Activated CD4-positive, alpha-beta T cell treated with anti-CD3 and anti-CD28 coated beads, Interleukin-2, amount 50 U/mL, for 48 hours (primary cell): ENCODE results near the gene EFCAB13.
A peak's percentile ranks its signal among the peaks of the same experiment; 100 is the strongest.

Experiments used
- DNase-seq, 2 experiments: peaks; one replicate each; pipeline ENCODE4 v3.0.0-alpha.2; 2020

The EFCAB13 gene

GRCh38 chr17:47295037-47295873, 28.5 kb upstream of the EFCAB13 start:
- DNase-seq = no peak

GRCh38 chr17:47295874-47296255, 27.9 kb upstream of the EFCAB13 start:
- DNase-seq = no peak

- no peak for DNase-seq
These were observed 25.9 kb upstream of the EFCAB13 start for GRCh38 chr17:47297661-47298400.

- no peak for DNase-seq
These were observed 25.0 kb upstream of the EFCAB13 start for GRCh38 chr17:47298712-47299111.

DNA sequence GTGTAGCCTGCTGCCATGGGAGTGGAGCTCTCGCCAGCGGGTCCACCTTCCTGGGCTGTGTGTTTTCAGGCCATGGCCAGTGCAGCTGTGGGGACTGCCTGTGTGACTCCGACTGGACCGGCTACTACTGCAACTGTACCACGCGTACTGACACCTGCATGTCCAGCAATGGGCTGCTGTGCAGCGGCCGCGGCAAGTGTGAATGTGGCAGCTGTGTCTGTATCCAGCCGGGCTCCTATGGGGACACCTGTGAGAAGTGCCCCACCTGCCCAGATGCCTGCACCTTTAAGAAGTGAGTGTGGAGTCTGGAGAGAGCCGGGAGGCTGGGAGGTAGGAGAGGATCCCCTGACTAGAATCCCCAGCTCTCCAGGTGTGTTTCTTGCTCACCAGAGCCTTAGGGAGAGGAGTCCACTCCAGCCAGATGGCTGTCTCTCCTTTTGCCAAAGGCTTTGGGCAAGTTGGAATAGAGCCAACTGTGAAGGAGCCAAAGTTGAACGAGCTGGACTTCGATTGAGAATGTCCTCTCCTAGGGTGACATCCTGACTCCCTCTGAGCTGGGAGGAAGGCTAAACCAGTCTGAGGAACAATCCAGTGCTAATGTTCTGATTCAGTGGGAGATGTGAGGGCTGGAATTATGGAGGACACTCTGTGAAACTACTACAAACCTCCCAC, 24.4 kb upstream of the EFCAB13 start:
- no peak for DNase-seq

DNA sequence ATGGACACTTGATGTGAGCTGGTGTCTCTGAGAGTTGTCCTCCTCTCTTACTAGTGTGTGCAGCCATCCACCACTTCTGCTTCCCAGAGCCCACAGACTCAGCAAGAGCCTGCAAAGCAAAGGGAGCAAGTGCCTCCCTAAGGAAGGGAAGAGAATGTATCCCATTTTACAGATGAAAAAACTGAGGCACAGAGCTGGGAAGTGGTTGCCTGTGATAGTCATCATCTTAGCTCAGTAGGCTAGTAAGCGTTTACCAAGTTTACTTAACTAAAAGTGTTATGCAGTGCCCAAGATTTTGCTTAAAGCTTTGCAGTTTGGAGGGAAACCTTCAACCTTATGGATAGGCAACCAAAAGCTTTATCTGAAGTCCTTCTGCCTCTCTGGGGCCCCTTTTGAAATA, 23.0 kb upstream of the EFCAB13 start:
- DNase-seq = no peak

GRCh38 chr17:47301161-47301560, 22.6 kb upstream of the EFCAB13 start:
- DNase-seq = peak in 1 of 2 experiments; percentile 24

DNA sequence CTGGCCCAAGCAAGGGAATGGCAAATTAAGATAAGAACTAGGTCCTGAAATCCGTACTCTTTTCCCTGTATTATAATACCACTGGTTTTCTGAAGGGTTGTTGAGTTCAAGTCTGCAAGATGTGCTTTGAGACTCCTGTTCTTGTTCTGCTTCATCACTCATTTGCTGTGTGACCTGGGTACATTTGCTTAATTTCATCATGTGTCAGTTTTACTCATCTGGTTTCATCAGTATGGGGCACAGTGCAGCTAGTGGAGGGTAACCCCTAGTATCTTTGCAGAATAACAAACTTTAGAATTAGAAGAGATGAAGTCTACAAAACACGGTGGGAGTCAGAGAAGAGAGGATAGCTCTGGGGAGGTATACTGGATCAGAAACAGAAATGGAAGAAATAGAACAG, 21.9 kb upstream of the EFCAB13 start:
- no peak for DNase-seq

DNA sequence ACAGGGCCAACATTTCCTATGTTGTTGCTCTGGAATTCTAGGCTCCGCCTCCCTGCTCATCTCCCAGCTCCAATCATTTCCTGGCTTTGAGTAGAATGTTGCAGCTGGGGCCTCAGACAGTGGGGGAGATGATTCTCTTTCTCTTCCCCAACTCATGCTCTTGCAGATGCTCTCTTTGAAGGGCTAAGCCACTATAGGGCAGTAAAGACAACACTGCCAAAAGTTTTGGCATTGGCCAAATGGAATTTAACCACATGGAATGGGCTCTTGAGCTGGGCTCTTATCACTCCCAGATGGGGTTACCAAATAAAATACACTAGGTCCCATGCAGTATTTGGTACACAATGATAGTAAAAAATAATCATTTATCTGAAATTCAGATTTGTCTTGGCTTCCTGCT, 19.6 kb upstream of the EFCAB13 start:
- DNase-seq = no peak

- no peak for DNase-seq
These were observed 18.3 kb upstream of the EFCAB13 start for GRCh38 chr17:47305302-47305923.

DNA sequence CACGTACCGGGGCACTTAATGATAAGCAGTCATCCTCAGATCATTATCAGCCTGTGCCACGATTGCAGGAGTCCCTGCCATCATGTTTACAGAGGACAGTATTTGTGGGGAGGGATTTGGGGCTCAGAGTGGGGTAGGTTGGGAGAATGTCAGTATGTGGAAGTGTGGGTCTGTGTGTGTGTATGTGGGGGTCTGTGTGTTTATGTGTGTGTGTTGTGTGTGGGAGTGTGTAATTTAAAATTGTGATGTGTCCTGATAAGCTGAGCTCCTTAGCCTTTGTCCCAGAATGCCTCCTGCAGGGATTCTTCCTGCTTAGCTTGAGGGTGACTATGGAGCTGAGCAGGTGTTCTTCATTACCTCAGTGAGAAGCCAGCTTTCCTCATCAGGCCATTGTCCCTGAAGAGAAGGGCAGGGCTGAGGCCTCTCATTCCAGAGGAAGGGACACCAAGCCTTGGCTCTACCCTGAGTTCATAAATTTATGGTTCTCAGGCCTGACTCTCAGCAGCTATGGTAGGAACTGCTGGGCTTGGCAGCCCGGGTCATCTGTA, 13.5 kb upstream of the EFCAB13 start:
- DNase-seq = no peak

- DNase-seq = no peak
These were observed 12.3 kb upstream of the EFCAB13 start for GRCh38 chr17:47311420-47311819.

DNA sequence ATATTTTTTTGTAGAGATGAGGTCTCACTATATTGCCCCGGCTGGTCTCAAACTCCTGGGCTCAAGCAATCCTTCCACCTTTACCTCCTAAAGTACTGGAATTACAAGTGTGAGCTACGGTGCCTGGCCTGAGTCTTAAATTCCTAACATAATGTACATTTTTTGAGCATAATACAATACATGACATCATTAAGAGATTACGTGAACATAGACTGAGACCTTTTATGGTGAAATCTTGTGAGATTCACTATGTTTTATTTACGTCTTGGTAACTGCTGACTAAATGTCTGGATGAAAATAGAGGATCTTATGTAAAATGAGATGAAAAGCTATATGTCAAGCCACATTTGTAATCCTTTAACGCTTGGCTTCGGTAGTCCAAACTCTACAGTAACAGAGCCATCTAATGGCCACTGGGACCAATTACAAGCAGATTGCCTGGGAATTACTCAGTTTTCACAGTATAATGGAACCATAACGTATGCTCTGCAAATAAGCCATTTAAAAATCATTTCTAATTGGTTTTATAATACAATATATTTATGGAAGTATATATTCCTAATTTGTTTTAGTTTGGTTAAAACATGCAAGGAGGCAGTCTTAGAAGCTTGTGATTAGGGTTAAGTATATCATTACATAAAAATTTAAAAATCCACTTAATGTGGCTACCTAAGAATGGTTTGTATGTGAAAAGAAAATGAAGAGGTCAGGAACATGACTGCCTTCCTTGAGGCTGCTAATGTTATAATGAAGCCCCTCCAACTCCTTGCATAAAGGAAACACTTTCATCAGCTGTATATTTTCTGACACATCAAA, 8.1 kb upstream of the EFCAB13 start:
- peak in 1 of 2 experiments; percentile 20 for DNase-seq

- DNase-seq = no peak
These were observed 7.4 kb upstream of the EFCAB13 start for GRCh38 chr17:47316311-47316710.

DNA sequence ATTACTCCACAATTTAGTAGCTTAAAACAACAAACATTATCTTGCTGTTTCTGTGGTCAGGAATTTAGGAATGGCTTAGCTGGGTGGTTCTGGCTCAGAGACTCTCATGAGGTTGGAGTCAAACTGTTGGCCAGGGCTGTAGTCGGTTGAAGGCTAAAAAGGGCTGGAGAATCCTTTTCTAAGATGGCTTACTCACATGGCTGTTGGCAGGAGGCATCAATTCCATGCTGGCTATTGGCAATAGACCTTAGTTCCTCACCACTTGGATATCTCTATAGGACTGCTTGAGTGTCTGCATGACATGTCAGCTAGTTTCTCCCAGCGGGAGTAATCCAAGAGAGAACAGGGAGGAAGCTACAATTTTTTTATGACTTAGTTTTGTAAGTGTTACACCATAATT, 6.6 kb upstream of the EFCAB13 start:
- no peak for DNase-seq

DNA sequence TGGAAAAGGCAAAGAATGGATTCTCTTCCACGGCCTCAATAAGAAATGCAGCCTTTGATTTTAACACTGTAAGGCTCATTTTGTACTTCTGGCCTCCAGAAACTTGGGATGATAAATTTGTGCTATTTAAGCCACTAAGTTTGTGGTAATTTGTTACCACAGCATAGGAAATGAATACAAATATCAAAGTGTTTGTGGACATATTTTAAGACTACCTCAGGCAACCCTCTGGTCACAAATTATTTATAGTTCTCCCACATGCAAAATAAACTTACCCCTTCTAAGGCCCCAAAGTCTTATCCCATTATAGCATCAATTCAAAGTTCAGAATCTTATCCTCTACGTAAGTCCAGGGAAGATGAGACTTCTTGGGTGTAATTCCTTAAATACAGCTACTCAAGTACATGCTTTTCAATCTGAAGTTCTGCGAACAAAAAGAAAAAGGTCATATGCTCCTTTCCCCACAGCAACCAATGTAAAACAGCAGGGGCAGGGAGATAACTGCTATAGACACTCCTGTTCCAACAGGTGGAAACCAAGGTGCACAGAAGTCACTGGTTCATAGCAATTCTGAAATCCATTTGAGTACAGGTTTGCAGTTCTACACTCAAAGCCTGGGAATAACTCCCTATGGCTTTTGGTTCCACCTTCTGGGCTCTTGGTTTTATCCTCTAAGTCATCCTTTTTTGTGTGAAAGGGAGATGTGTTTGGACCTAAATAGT, 5.4 kb upstream of the EFCAB13 start:
- no peak for DNase-seq

DNA sequence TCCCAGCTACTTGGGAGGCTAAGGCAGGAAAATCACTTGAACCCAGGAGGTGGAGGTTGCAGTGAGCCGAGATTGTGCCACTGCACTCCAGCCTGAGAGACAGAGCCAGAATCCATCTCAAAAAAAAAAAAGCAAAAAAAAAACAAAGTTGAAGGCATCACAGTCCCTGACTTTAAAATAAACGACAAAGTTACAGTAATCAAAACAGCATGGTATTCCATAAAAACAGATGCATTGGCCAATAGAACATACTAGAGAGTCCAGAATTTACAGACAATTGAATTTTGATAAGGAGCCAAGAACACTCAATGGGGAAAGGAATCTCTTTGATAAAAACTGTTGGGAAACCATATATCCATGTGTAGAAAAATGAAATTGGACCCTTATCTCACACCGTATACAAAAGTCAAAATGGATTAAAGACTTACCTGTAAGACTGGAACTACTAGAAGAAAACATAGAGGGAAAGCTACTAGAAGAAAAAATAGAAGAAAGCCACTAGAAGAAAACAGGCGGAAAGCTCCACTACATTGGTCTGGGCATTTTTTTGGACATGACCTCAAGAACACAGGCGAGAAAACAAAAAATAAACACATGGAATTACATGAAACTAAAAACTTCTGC, 2.8 kb upstream of the EFCAB13 start:
- DNase-seq = no peak

DNA sequence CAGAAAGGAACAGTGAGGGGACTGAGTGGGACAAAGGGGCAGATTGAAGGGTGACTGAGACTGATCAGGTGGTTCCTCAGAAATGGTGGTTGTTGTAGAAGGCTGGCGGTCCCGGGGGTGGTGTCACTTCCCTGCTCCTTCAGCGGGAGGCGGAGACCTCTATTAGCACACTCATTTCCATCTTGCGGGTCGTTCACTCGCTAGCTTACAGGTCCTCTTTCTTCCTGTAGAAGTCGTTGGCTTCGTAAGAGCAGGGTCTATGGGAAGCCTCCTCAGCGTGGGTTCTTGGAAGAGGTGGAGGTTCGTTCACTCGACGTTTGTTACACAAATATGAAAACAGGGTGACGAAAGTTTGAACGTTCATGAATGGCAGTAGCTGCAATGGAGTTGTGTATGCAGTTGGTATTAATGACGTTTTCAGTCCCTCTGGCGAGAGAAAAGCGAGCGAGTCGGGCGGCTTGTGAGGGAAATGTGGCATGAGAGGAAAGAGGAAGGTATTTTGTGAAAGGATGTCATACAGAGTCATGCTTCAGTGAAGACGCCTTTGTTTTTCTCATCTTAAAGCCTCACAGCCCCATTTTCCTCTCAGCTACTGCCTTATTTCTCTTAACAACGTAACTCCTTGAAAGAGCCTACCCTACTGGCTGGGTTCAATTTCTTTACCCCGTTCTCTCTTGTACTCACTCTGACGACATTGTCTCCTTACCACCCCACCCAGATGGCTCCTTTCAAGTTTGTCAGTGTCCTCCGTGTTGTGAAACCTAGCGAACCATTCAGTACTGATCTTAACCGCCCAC, 667 bp downstream of the EFCAB13 start:
- peak; percentile 49 to 57 for DNase-seq

GRCh38 chr17:47325176-47325575, 1.4 kb downstream of the EFCAB13 start:
- DNase-seq = no peak

GRCh38 chr17:47330548-47330947, 6.8 kb downstream of the EFCAB13 start:
- no peak for DNase-seq
